HEK293 (cell line): ENCODE results near the gene WASF3.
A peak's percentile ranks its signal among the peaks of the same experiment; 100 is the strongest.

Experiments used
- CTCF ChIA-PET: fragments of 350-600 bp; formaldehyde crosslinking; extraction: SDS; loops from one replicate; lab custom pipeline; 2021; ENCODE audit warnings: antibody characterized with exemption; lab: Yijun Ruan, JAX
- POLR2A ChIA-PET: fragments of 300-600 bp; formaldehyde crosslinking; extraction: SDS; loops from one replicate; lab custom pipeline; 2020; ENCODE audit warnings: antibody characterized with exemption, inconsistent platforms; lab: Yijun Ruan, JAX
- H3K27ac ChIP-seq: fragments of 200-500 bp; sonication (Bioruptor generic); 2 replicates; pipeline ENCODE4 v1.5.1; 2014; ENCODE audit warnings: low read depth, low read length, control low read depth, inconsistent platforms; ENCODE audit errors: extremely low read depth
- H3K36me3 ChIP-seq, 2 experiments: fragments of 200-500 bp in 1 of 2; sonication (Bioruptor generic) in 1 of 2; 1 replicate in 1 of 2; 2 replicates in 1 of 2; pipeline ENCODE4 v1.5.1; 2014 to 2017; ENCODE audit warnings: inconsistent platforms in 2 of 2, low read length in 2 of 2; ENCODE audit not compliant: control insufficient read depth in 2 of 2, insufficient read depth in 1 of 2
- H3K4me1 ChIP-seq: fragments of 200-500 bp; sonication (Bioruptor generic); 2 replicates; pipeline ENCODE4 v1.5.1; 2014; ENCODE audit warnings: mild to moderate bottlenecking, low read length, inconsistent platforms; ENCODE audit not compliant: control insufficient read depth, insufficient read depth
- H3K4me3 ChIP-seq: 2 replicates; pipeline ENCODE4 v1.5.1; 2011; ENCODE audit warnings: low read depth, mild to moderate bottlenecking, control low read depth, low read length, moderate library complexity
- H3K9me3 ChIP-seq: fragments of 200-500 bp; sonication (Bioruptor generic); 2 replicates; pipeline ENCODE4 v1.5.1; 2014; ENCODE audit warnings: low read depth, low read length, inconsistent platforms; ENCODE audit not compliant: control insufficient read depth, insufficient read depth
- GLIS1 ChIP-seq: fragments of 450-650 bp; formaldehyde crosslinking; IDR thresholded peaks from 2 replicates; pipeline ENCODE4 v1.5.1; 2016; ENCODE audit warnings: missing biosample characterization, missing genetic modification characterization
- HOXA7 ChIP-seq: sonication (generic); formaldehyde crosslinking; IDR thresholded peaks from 2 replicates; pipeline ENCODE4 v1.8.1; 2022; ENCODE audit warnings: missing genetic modification reagents, borderline replicate concordance
- KLF9 ChIP-seq: fragments of 450-650 bp; formaldehyde crosslinking; IDR thresholded peaks from 2 replicates; pipeline ENCODE4 v1.5.1; 2016; ENCODE audit warnings: missing biosample characterization, missing genetic modification characterization, low read depth
- SETDB1 ChIP-seq: IDR thresholded peaks from one replicate; pipeline ENCODE4 v1.6.1; 2017; ENCODE audit warnings: mild to moderate bottlenecking, low read length, moderate library complexity, mixed read lengths; ENCODE audit not compliant: insufficient read length
- WT1 ChIP-seq: fragments of 450-650 bp; formaldehyde crosslinking; IDR thresholded peaks from 2 replicates; pipeline ENCODE4 v1.5.1; 2016; ENCODE audit warnings: missing biosample characterization, missing genetic modification characterization
- YY1 ChIP-seq: fragments of 450-650 bp; formaldehyde crosslinking; IDR thresholded peaks from 2 replicates; pipeline ENCODE4 v1.5.1; 2018; ENCODE audit warnings: missing biosample characterization, missing genetic modification characterization
- ZNF114 ChIP-seq: fragments of 450-650 bp; formaldehyde crosslinking; IDR thresholded peaks from 2 replicates; pipeline ENCODE4 v1.5.0; 2017; ENCODE audit warnings: missing biosample characterization, missing genetic modification characterization
- ZNF121 ChIP-seq: fragments of 450-650 bp; formaldehyde crosslinking; IDR thresholded peaks from 2 replicates; pipeline ENCODE4 v1.5.1; 2016; ENCODE audit warnings: missing biosample characterization, missing genetic modification characterization
- ZNF26 ChIP-seq: fragments of 450-650 bp; formaldehyde crosslinking; IDR thresholded peaks from 2 replicates; pipeline ENCODE4 v1.5.1; 2016; ENCODE audit warnings: missing biosample characterization, missing genetic modification characterization
- ZNF341 ChIP-seq: fragments of 450-650 bp; formaldehyde crosslinking; IDR thresholded peaks from 2 replicates; pipeline ENCODE4; 2016; ENCODE audit warnings: low read depth, missing biosample characterization, missing genetic modification characterization
- ZNF501 ChIP-seq: fragments of 450-650 bp; formaldehyde crosslinking; IDR thresholded peaks from 2 replicates; pipeline ENCODE4 v1.5.1; 2016; ENCODE audit warnings: missing biosample characterization, missing genetic modification characterization
- ZNF555 ChIP-seq: fragments of 450-650 bp; formaldehyde crosslinking; conservative IDR thresholded peaks from 2 replicates; pipeline ENCODE4 v1.5.1; 2017; ENCODE audit warnings: missing biosample characterization, mild to moderate bottlenecking, missing genetic modification characterization, inconsistent platforms
- ZNF629 ChIP-seq: fragments of 450-650 bp; formaldehyde crosslinking; IDR thresholded peaks from 2 replicates; pipeline ENCODE4 v1.5.1; 2017; ENCODE audit warnings: missing biosample characterization, missing genetic modification characterization
- TF ChIP-seq, protein P1 (sequence below): fragments of 450-650 bp; formaldehyde crosslinking; IDR thresholded peaks from 2 replicates; pipeline ENCODE4 v1.5.1; 2016; ENCODE audit warnings: missing biosample characterization, missing genetic modification characterization
- TF ChIP-seq, protein P2 (sequence below): fragments of 450-650 bp; formaldehyde crosslinking; IDR thresholded peaks from 2 replicates; pipeline ENCODE4 v1.5.1; 2016; ENCODE audit warnings: missing biosample characterization, missing genetic modification characterization
- TF ChIP-seq, protein P3 (sequence below): fragments of 450-650 bp; formaldehyde crosslinking; IDR thresholded peaks from 2 replicates; pipeline ENCODE4 v1.5.1; 2016; ENCODE audit warnings: missing biosample characterization, missing genetic modification characterization

Gene WASF3

DNA sequence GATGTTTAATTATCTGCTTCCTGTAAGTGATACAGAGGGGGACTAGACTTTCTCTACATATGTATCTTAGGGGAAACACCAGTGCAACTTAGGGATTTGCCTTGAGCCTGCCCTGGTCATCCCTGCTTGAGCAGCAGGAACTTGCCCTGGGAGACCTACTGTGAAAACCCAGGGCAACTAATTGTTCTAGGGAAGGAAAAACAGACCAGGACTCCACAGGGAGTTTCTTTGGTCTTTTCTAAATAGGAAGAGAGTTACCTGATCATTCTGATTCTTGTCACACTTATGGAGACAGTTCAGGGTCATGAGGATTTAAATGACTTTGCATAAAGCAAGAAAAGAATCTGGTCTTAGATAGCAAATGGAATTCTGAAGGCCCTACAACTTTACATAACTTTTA, 89.1 kb downstream of the WASF3 start (continued):
- TF ChIP-seq, protein P1, sequence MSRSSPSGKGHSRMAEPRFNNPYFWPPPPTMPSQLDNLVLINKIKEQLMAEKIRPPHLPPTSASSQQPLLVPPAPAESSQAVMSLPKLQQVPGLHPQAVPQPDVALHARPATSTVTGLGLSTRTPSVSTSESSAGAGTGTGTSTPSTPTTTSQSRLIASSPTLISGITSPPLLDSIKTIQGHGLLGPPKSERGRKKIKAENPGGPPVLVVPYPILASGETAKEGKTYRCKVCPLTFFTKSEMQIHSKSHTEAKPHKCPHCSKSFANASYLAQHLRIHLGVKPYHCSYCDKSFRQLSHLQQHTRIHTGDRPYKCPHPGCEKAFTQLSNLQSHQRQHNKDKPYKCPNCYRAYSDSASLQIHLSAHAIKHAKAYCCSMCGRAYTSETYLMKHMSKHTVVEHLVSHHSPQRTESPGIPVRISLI (tag by site-specific recombination): no peak
- TF ChIP-seq ZNF26 (tag by site-specific recombination): no peak

- POLR2A ChIA-PET: no interaction called here
- Histone ChIP-seq H3K9me3 (no peaks in the 10 kb centered on the region), H3K36me3 (no peaks in the 10 kb centered on the region)
- CTCF ChIA-PET: no interaction called here
- TF ChIP-seq WT1: no peak
- TF ChIP-seq ZNF555 (tag by site-specific recombination): no peak
- TF ChIP-seq, protein P2, sequence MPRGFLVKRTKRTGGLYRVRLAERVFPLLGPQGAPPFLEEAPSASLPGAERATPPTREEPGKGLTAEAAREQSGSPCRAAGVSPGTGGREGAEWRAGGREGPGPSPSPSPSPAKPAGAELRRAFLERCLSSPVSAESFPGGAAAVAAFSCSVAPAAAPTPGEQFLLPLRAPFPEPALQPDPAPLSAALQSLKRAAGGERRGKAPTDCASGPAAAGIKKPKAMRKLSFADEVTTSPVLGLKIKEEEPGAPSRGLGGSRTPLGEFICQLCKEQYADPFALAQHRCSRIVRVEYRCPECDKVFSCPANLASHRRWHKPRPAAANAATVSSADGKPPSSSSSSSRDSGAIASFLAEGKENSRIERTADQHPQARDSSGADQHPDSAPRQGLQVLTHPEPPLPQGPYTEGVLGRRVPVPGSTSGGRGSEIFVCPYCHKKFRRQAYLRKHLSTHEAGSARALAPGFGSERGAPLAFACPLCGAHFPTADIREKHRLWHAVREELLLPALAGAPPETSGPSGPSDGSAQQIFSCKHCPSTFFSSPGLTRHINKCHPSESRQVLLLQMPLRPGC (tag by site-specific recombination): no peak
- peak; percentile 37 for TF ChIP-seq SETDB1
- TF ChIP-seq, all 188 proteins: peak for 1
- Histone ChIP-seq H3K4me3 (no peak overlapping the region), H3K4me1 (no peaks in the 10 kb centered on the region), H3K27ac (no peak overlapping the region)
These were observed 93.8 kb downstream of the WASF3 start for GRCh38 chr13:26651234-26651633.

DNA sequence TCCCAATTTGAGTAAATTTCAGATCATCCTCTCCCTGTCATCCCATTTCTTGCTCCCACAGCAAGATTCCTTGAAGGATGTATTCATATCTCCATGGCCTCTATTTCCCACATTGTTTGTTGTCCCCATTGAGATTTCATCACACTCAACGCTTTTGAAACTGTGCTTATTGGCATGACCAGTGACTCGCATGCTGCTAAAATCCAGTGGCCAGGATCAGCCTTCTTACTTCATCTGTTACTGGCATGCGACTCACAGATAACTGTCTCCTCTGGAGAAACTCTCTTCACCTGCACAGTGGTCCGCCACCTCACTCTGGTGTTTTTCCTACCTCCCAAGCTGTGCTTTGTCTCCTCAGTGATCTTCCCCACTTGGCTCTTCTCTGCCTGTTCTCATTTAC, 95.8 kb downstream of the WASF3 start:
- no peak overlapping the region for H3K27ac ChIP-seq
- H3K4me3 ChIP-seq: no peak overlapping the region
- ChIA-PET POLR2A (no interaction called here), CTCF (no interaction called here)
- TF ChIP-seq HOXA7 (CRISPR knock-in tag) (no peak), KLF9 (tag by site-specific recombination) (no peak), GLIS1 (tag by site-specific recombination) (peak; percentile 79)
- no peaks in the 10 kb centered on the region for H3K9me3 ChIP-seq
- no peaks in the 10 kb centered on the region for H3K36me3 ChIP-seq
- H3K4me1 ChIP-seq: no peaks in the 10 kb centered on the region

DNA sequence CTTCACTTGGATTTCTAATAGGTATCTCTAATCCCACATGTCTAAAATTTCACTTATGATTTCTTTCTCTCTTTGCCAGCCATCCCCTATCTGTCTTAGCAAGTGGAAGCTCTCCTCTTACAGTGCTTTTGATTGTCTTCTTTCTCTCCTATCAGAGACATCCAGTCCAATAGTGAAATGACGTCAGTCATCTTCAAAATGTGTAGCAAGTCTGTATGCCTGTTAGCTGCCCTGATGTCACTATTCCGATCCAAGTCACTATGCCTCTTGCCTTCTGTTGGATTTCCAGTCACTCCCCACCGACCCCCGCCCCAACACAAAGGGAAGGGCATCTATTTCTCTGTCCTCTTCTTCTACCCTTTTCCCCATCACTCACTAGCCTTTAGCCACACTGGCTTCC, 96.4 kb downstream of the WASF3 start:
- H3K36me3 ChIP-seq: no peaks in the 10 kb centered on the region
- POLR2A ChIA-PET: no interaction called here
- no peaks in the 10 kb centered on the region for H3K9me3 ChIP-seq
- TF ChIP-seq ZNF114 (no peak), SETDB1 (no peak), ZNF501 (tag by site-specific recombination) (no peak), ZNF121 (no peak), ZNF341 (tag by site-specific recombination) (no peak), ZNF629 (tag by site-specific recombination) (no peak), YY1 (tag by site-specific recombination) (no peak)
- TF ChIP-seq, protein P3, sequence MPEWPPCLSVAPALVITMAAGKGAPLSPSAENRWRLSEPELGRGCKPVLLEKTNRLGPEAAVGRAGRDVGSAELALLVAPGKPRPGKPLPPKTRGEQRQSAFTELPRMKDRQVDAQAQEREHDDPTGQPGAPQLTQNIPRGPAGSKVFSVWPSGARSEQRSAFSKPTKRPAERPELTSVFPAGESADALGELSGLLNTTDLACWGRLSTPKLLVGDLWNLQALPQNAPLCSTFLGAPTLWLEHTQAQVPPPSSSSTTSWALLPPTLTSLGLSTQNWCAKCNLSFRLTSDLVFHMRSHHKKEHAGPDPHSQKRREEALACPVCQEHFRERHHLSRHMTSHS: no peak
- TF ChIP-seq, protein P1 (tag by site-specific recombination): no peak
- TF ChIP-seq, all 188 proteins: peak for 0
- no peaks in the 10 kb centered on the region for H3K4me1 ChIP-seq
- H3K27ac ChIP-seq: no peak overlapping the region
- CTCF ChIA-PET: no interaction called here
- H3K4me3 ChIP-seq: no peak overlapping the region
